Lower lobe of right lung (tissue), 2 donors: ENCODE measurements around the gene KIF26B. TPM values are rescaled to one million over a fixed set of nuclear protein-coding genes. Genes with fewer than 3 reads are reported as not detected.

Experiments used
- ATAC-seq, 2 donors: fragments of 200-7000 bp; cut with Tn5 transposase; one replicate each; pipeline ENCODE4 v1.9.1; 2020 to 2022; ENCODE audit warnings: mild to moderate bottlenecking in 2 of 2, moderate library complexity in 2 of 2
- DNase-seq: peaks from one replicate; pipeline ENCODE4 v3.0.0-alpha.2; 2020
- H3K27ac ChIP-seq: fragments of 200-600 bp; one replicate; pipeline ENCODE4 v1.8.0; 2022
- H3K27me3 ChIP-seq: fragments of 200-600 bp; one replicate; pipeline ENCODE4 v1.8.0; 2022; ENCODE audit warnings: low read depth
- H3K36me3 ChIP-seq: fragments of 200-600 bp; one replicate; pipeline ENCODE4 v1.8.0; 2022; ENCODE audit warnings: mild to moderate bottlenecking
- H3K4me1 ChIP-seq: fragments of 200-600 bp; one replicate; pipeline ENCODE4 v1.8.0; 2022
- H3K4me3 ChIP-seq: fragments of 200-600 bp; one replicate; pipeline ENCODE4 v1.8.0; 2022; ENCODE audit warnings: mild to moderate bottlenecking
- H3K9me3 ChIP-seq: fragments of 200-600 bp; one replicate; pipeline ENCODE4 v1.8.0; 2022
- CTCF ChIP-seq: fragments of 200-600 bp; IDR thresholded peaks from one replicate; pipeline ENCODE4 v1.8.0; 2022; ENCODE audit warnings: antibody characterized with exemption, mild to moderate bottlenecking
- intact Hi-C: fragments of 100-400 bp; cut with DNase I; formaldehyde crosslinking; loops from one replicate; pipeline ENCODE4 v1.11.0; 2022
- total RNA-seq: library from RNA; stranded (reverse); fragmentation: NEBNext Ultra II Directional; extraction: Animal tissue kit (Norgen Biotek cat#: 25700); gene quantifications from one replicate; pipeline ENCODE4 v1.2.1, GENCODE V29; 2021
- donor health status: DM: no; HTN: yes; CAD: no; lungs with severe emphysema.

Gene KIF26B
- total RNA-seq, 1 donor from 2014 or later = 1.2 TPM

- no peak for TF ChIP-seq CTCF
- Histone ChIP-seq H3K27me3 (no peaks in the 10 kb centered on the region), H3K36me3 (no peaks in the 10 kb centered on the region), H3K27ac (no peak overlapping the region), H3K4me1 (no peaks in the 10 kb centered on the region), H3K4me3 (no peak overlapping the region), H3K9me3 (peaks cover 6% of the 10 kb centered on the region)
- intact Hi-C loops = no loop called here
- ATAC-seq (no peak), DNase-seq (no peak)
Measured at GRCh38 chr1:245272676-245273075, 117.9 kb downstream of the KIF26B start.

- no peak for TF ChIP-seq CTCF
- DNase-seq (no peak), ATAC-seq (no peak)
- no peaks in the 10 kb centered on the region for H3K9me3 ChIP-seq
- no peaks in the 10 kb centered on the region for H3K27me3 ChIP-seq
- H3K4me3 ChIP-seq = no peak overlapping the region
- no peaks in the 10 kb centered on the region for H3K36me3 ChIP-seq
- H3K4me1 ChIP-seq = no peaks in the 10 kb centered on the region
- intact Hi-C loops = no loop called here
- no peak overlapping the region for H3K27ac ChIP-seq
Measured at GRCh38 chr1:245276445-245276844, 121.7 kb downstream of the KIF26B start.

GRCh38 chr1:245277276-245277675 lies 122.5 kb downstream of the KIF26B start:
- peak; percentile 57 to 66 for ATAC-seq
- TF ChIP-seq CTCF = peak; percentile 27
- intact Hi-C loops = no loop called here
- Histone ChIP-seq H3K36me3 (no peaks in the 10 kb centered on the region), H3K4me1 (no peaks in the 10 kb centered on the region), H3K27ac (no peak overlapping the region), H3K9me3 (no peaks in the 10 kb centered on the region), H3K27me3 (no peaks in the 10 kb centered on the region), H3K4me3 (no peak overlapping the region)
- no peak for DNase-seq

- H3K4me3 ChIP-seq = no peak overlapping the region
- H3K9me3 ChIP-seq = no peaks in the 10 kb centered on the region
- H3K27ac ChIP-seq = no peak overlapping the region
- intact Hi-C loops = no loop called here
- TF ChIP-seq CTCF = no peak
- no peaks in the 10 kb centered on the region for H3K4me1 ChIP-seq
- no peaks in the 10 kb centered on the region for H3K36me3 ChIP-seq
- DNase-seq = no peak
- H3K27me3 ChIP-seq = no peaks in the 10 kb centered on the region
- ATAC-seq = no peak
Measured at GRCh38 chr1:245278846-245279245, 124.1 kb downstream of the KIF26B start.

- intact Hi-C loops = no loop called here
- H3K36me3 ChIP-seq = no peaks in the 10 kb centered on the region
- TF ChIP-seq CTCF = no peak
- no peak overlapping the region for H3K27ac ChIP-seq
- ATAC-seq = no peak
- H3K4me1 ChIP-seq = no peaks in the 10 kb centered on the region
- DNase-seq = no peak
- H3K4me3 ChIP-seq = no peak overlapping the region
- no peaks in the 10 kb centered on the region for H3K9me3 ChIP-seq
- no peaks in the 10 kb centered on the region for H3K27me3 ChIP-seq
Measured at GRCh38 chr1:245279346-245279745, 124.6 kb downstream of the KIF26B start.

GRCh38 chr1:245283001-245283400 lies 128.2 kb downstream of the KIF26B start:
- Histone ChIP-seq H3K9me3 (no peaks in the 10 kb centered on the region), H3K4me1 (no peaks in the 10 kb centered on the region), H3K27me3 (no peaks in the 10 kb centered on the region), H3K27ac (no peak overlapping the region), H3K36me3 (no peaks in the 10 kb centered on the region), H3K4me3 (no peak overlapping the region)
- ATAC-seq (no peak), DNase-seq (no peak)
- intact Hi-C loops = no loop called here
- TF ChIP-seq CTCF = no peak
